Endothelial cell of hepatic sinusoid (primary cell): ENCODE data around the gene AKAP8L.

Experiments
- in situ Hi-C: cut with HindIII; loops from 2 replicates; pipeline ENCODE4 v1.10.0; 2017; ENCODE audit warnings: low sequenced_read_pairs

The AKAP8L gene

DNA sequence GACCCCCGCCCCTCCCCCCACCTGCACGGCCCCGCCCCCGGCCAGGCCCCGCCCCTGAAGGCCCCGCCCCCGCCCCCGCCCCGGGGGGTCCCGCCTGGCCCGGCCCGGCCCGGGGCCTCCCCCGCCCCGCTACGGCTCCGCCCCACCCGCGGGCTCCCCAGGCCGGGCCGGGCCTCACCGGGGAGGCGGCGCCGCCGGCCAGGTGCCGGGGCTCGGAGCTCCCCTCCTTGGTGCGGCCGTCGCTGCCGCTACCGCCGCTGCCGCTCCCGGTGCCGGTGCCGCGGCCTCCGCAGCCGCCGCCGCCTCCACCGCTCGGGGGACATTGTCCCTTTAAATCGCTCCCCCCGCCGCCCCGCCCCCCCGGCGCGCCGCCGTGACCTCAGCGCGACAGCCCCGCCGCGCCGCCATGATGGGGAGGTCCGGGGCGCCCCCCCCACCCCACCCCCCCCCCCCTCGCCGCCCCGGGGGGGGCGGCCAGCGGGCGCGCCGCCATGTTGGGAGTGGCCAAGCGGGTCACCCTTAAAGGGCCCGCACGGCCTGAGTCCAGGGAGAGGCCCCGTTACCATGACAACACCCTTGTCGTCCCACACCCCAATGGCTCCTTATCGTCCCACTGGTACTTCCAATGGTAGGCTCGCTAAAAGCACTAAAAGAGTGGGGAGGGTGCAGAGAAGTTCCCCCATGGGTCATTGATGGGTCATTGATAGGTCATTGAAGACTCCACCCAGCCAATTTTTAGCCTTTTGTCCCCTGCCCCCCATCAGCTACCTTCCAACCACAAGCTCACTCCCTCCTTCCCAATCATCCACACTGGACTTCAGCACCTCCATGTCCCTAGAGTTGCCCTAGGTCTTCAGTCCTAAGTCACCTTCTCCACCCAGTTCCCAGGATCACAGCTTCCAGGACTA, 31.1 kb upstream of the AKAP8L start, which contains the start of gene WIZ:
WIZ (minus strand) TSS at position 337 of the 908 bp plus-strand sequence. CDS start 1,649 bp downstream, outside the sequence.
- in situ Hi-C loops, result no loop called here

DNA sequence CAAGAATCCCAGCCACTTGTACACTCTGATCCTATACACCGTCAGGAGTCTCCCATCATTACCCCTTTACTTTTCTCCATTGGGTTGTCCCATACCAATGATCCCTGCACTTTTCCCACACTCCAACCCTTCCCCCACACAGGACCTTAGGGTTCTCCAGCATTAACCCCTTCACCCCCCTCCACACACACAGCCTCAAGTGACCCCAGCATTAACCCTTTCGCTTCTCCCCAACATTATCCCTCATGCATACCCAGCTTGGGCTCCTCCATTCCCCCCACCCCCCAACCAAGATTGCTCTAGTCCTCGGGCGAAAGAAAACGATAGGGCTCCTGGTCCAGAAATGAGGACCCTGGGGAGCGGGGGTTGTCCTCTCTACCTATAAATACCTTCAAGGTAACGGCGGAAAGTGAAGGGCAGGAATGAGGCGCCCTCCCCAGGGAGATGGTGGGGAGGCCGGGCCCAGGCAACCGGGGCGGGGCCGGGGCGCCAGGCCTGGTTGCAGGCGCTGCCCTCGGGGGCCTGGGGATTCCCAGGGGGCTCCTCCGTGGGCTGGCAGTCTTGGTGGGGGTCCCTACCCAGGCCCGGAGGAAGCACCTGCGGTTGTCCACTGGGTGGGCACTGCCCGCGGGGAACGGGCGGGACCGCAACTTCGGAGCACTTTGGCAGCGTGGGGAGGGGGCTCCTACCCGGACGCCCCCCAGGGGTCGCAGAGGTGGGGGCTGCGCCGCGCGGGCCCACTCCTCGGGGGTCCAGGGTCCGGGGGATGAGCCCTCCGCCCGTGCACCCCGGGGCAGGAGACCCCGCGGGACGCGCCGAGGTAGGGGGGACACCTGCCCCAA, 30.2 kb upstream of the AKAP8L start:
- in situ Hi-C loops, result no loop called here

DNA sequence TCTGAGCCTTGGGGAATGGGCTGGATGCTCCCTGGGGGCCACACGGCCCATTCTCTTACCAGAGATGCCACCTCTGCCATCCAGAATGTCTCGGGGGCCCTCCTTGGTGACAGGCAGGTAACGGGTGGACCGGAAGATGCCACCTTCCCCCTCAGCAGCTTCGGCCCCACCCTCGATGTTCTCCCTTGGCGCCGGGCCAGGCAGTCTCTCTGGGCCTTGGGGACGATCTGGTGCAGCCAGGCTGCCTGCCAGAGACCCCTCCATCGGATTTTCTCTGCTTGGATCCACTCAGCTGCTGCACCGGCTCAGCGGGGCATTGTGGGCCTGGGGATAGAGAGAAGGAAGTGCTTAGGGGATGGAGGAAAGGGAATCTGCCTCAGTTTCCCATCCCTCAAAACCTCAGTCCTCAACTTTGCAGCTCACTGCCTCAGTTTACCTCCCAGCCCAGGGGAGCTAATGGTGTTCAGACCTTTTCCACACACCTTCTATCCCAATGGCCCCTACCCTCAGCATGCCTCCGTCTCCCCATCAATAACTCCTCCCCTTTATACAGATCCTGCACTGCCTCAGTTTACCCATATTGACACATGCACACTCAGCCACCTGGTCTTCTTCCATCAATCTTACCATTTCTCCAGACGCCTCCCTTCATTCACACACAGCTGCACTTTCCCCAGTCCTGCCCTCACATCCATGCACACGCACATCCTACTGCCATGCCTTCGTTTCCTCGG, 29.4 kb upstream of the AKAP8L start:
- in situ Hi-C loops, result no loop called here

- in situ Hi-C loops, result no loop called here
Observed at GRCh38 chr19:15447057-15447456, 28.3 kb upstream of the AKAP8L start.

GRCh38 chr19:15445807-15446376, 27.1 kb upstream of the AKAP8L start:
- in situ Hi-C loops, result no loop called here

DNA sequence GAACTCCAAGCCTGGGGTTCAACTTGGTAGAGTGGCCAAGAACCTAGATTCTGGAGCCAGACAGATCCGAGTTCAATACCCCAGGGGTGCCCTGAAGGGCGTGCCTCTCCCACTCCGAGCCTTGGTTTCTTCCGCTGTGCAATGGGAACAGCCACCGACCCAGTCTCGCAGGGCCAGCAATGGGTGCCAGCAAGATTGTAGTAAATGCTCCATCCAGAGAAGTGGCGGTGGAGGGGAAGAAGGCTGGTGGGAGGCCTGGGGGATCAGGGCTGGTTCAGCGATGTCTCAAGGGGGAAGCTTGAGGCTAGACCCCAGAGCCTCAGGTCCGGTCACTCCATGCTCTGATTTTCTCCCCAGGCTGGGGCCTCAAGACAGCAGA, 26.4 kb upstream of the AKAP8L start:
- in situ Hi-C loops, result no loop called here

DNA sequence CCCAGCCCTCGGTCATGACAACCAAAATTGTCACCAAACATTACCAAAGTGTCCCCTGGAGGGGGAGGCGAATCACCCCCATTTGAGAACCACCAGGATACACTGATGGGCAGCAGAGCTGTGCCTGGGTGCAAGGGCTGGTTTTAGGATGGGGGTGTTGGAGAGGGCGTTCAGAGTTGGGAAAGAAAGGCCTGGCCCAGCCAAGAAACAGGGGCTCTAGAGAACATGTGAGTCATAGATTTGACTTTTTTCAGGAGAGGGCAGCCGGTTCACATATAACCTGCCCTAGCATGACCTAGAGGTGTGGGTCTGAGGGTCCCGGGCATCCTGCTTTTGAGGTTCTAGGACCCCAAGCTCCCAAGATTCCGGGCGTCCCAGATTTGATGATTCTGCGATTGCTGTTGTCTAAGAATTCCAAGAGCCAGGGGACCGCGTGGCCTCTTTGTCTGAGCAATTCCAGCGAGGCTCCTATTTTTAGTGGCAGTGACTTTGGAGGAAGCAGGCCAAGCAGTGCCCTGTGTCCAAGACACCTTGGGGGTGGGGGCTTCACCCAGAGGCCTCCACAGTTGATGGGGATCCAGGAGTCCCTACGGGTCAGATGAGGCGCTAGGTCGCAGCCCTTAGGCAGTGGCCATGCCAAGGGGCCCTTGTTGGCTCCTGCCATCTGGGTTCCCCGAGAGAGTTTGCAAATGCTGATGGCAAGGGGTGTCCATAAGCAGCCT, 25.9 kb upstream of the AKAP8L start:
- in situ Hi-C loops, result no loop called here

- in situ Hi-C loops, result no loop called here
Observed at GRCh38 chr19:15443838-15444237, 25.1 kb upstream of the AKAP8L start.

DNA sequence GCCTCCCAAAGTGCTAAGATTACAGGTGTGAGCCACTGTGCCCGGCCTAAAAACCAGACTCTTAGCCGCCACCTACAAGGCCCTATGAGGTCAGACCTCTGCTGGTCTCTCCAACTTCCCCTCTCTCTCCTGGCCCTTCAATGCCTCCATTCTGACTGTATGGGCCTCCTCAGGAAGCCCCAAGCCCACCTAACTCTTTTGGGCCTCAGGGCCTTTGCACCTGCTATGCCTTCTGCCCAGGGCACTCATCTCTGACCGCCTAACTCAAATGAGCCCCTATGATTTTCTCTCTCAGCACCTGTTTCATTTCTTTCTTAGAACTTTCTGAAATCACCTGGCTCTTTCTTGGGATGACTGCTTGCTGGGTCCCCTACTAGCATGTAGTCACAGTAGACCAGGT, 24.5 kb upstream of the AKAP8L start:
- in situ Hi-C loops, result no loop called here

- in situ Hi-C loops, result no loop called here
Observed at GRCh38 chr19:15442142-15442920, 23.5 kb upstream of the AKAP8L start.

DNA sequence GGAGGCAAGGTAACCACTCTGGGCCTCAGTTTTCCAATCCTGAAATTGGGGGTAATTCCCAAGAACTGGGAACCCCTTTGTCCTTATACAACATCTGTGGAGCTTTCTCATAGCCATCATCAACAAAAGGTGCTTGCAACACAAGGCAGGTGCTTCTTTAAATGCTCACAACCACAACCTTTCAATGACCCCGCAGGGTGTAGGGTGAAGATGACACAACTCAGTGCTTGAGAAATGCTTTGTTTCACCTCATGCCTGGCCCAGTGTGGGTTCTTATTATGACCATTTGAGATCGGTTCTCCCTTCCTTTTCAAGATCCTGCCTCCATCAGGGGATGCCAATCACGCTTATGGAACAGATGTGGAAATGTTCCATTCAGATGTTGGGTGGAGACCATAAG, 22.5 kb upstream of the AKAP8L start:
- in situ Hi-C loops, result no loop called here

- in situ Hi-C loops, result no loop called here
Observed at GRCh38 chr19:15439821-15440641, 21.2 kb upstream of the AKAP8L start.

DNA sequence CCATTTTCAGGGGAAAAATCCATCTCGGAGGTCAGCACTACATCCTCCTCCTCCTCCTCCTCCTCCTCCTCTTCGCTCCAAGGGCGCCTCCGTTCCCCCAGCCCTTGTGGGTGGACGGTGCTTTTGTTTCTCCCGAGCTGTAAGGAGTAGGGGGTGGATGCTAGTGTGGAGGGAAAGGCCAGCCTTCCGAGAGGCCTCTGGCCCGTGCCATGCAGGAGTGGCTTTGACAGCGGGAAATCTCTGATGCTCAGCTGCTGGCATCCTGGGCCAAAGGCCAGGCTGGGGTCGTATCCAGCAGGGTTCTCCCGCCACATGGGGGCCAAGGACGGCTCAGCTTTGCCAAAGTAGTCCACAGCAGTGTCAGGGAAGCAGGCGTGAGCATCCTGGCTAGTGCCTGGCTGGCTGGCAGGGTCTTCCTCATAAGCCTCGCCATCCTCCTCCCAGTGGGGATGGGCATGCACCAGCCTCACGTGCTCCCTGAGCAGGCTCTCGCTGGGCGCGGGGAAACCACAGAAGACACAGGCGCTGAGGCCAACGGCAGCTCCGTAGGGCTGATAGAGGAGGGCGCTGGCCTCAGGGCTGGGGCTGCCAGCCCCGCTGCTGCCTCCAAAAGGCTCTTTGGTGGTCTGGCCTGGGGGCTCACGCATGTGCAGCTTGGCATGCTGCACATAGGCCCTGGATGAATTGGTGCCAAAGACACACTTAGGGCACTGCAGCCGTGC, 20.5 kb upstream of the AKAP8L start:
- in situ Hi-C loops, result no loop called here

GRCh38 chr19:15438577-15438976, 19.8 kb upstream of the AKAP8L start:
- in situ Hi-C loops, result no loop called here

DNA sequence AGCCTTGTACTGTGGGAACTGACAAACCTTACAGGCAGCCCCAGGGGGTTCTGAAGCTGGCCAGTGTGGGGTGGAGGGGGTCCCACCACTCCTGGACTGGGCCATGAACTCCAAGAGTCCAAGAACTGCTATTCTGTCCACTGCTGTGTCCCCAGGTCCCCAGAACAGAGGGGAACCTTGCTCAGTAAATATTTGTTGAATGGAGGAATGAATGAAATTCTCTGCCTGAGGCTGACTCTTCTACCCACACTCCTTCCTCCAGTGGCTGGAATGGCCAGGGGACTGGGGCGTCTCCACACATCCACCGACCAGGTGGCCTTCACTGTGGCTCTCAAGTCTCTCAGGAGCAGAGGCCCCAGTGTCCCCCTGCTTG, 19.3 kb upstream of the AKAP8L start:
- in situ Hi-C loops, result no loop called here

- in situ Hi-C loops, result no loop called here
Observed at GRCh38 chr19:15437355-15438123, 18.8 kb upstream of the AKAP8L start.

- in situ Hi-C loops, result no loop called here
Observed at GRCh38 chr19:15436826-15437110, 18.0 kb upstream of the AKAP8L start.
